GM23248 (cell line): ENCODE data around the gene NSMCE1.

ENCODE experiments used
- EZH2 ChIP-seq: fragments of 200-600 bp; sonication (generic); IDR thresholded peaks from 2 replicates; pipeline ENCODE4 v1.6.1; 2018; ENCODE audit warnings: antibody characterized with exemption, mild to moderate bottlenecking; ENCODE audit not compliant: insufficient read depth, poor library complexity, severe bottlenecking
- EZH2phosphoT487 ChIP-seq: fragments of 200-600 bp; sonication (generic); IDR thresholded peaks from 2 replicates; pipeline ENCODE4 v1.6.1; 2018; ENCODE audit warnings: antibody characterized with exemption, moderate library complexity, mild to moderate bottlenecking, low read depth; ENCODE audit not compliant: insufficient read depth

- no peak for TF ChIP-seq EZH2
- TF ChIP-seq EZH2phosphoT487, result no peak
Measured at GRCh38 chr16:27314161-27314723, 45.7 kb upstream of the NSMCE1 start.
